Transverse colon (tissue), 4 donors: ENCODE measurements around the gene ANO1. TPM values are rescaled to one million over a fixed set of nuclear protein-coding genes. Genes with fewer than 3 reads are reported as not detected.

Experiments used
- DNase-seq: peaks from one replicate; pipeline ENCODE4 v3.0.0-alpha.2; 2019
- H3K27ac ChIP-seq, 4 donors: fragments of 200-600 bp; sonication (generic); 2 replicates each; pipeline ENCODE4 v1.5.1; 2016 to 2018; ENCODE audit warnings: inconsistent platforms in 4 of 4
- H3K27me3 ChIP-seq: fragments of 200-600 bp; sonication (generic); 2 replicates; pipeline ENCODE4 v1.5.1; 2017; ENCODE audit warnings: inconsistent platforms
- H3K36me3 ChIP-seq, 4 donors: fragments of 200-600 bp; sonication (generic); 2 replicates each; pipeline ENCODE4 v1.5.1; 2017 to 2019; ENCODE audit warnings: inconsistent platforms in 4 of 4
- H3K4me1 ChIP-seq, 4 donors: fragments of 200-600 bp; sonication (generic); 2 replicates each; pipeline ENCODE4 v1.5.1; 2017 to 2020; ENCODE audit warnings: inconsistent platforms in 4 of 4
- H3K4me3 ChIP-seq, 4 donors: fragments of 200-600 bp; sonication (generic); 1 replicate in 1 of 4; 2 replicates in 3 of 4; pipeline versions ENCODE4 v1.5.1 to v1.6.1; 2017 to 2019; ENCODE audit warnings: inconsistent platforms in 4 of 4
- H3K9me3 ChIP-seq, 2 donors: fragments of 200-600 bp; sonication (generic); 2 replicates each; pipeline ENCODE4 v1.5.1; 2017 to 2019; ENCODE audit warnings: inconsistent platforms in 2 of 2
- CTCF ChIP-seq, 5 experiments: fragments of 200-600 bp in 3 of 5; fragments of 450-650 bp in 2 of 5; sonication (generic) in 3 of 5; IDR thresholded peaks; 1 replicate in 2 of 5; 2 replicates in 3 of 5; pipeline ENCODE4 v1.5.1; 2016 to 2017; ENCODE audit warnings: antibody characterized with exemption in 5 of 5, inconsistent platforms in 3 of 5, mild to moderate bottlenecking in 2 of 5, moderate library complexity in 1 of 5
- EP300 ChIP-seq: sonication (generic); formaldehyde crosslinking; IDR thresholded peaks from one replicate; pipeline ENCODE4 v1.6.1; 2017; ENCODE audit warnings: antibody characterized with exemption, low read depth
- POLR2A ChIP-seq: fragments of 450-650 bp; IDR thresholded peaks from one replicate; pipeline ENCODE4 v1.6.1; 2016; ENCODE audit warnings: antibody characterized with exemption, mild to moderate bottlenecking, moderate library complexity
- POLR2AphosphoS5 ChIP-seq, 3 donors: sonication (generic); formaldehyde crosslinking; IDR thresholded peaks; one replicate each; pipeline ENCODE4 v1.6.1; 2016; ENCODE audit warnings: antibody characterized with exemption in 3 of 3
- WGBS, 2 donors: methylation state at CpG; one replicate each; pipeline ENCODE4 v1.1.5; 2018; ENCODE audit warnings: low coverage in 1 of 2; 5-methylcytosine and 5-hydroxymethylcytosine counted together
- in situ Hi-C, 4 donors: fragments of 200-750 bp; cut with MboI; loops; one replicate each; pipeline versions ENCODE4 v1.15.0 to v1.15.1; 2017; ENCODE audit warnings: low sequenced_read_pairs in 3 of 4, low pct_ligation_motif_present in 1 of 4, low pct_unique_long_range_greater_than_20kb in 1 of 4
- intact Hi-C: fragments of 100-400 bp; cut with DNase I; formaldehyde crosslinking; loops from one replicate; pipeline ENCODE4 v1.15.1; 2023; ENCODE audit warnings: low total_unique reads
- total RNA-seq, 4 donors: library from RNA; depleted of rRNA; stranded (reverse); fragments of >200 nt; gene quantifications; one replicate each; pipeline ENCODE4 v1.1.0, GENCODE V29; 2016

The ANO1 gene
- total RNA-seq, 4 donors from 2014 or later: 7.9 to 20.9 (median 11.3) TPM

- H3K36me3 ChIP-seq: no peaks in the 10 kb centered on the region
- H3K27ac ChIP-seq: peak overlapping the region in 3 of 4 donors; percentile 25 to 30 (median 27)
- H3K4me3 ChIP-seq: no peak overlapping the region
- H3K27me3 ChIP-seq: peaks cover 3% of the 10 kb centered on the region
- TF ChIP-seq EP300 (no peak), POLR2A (no peak), POLR2AphosphoS5 (IDR thresholded peaks at IDR 0.05) (no peak), CTCF (IDR thresholded peaks at IDR 0.05) (no peak)
- DNase-seq: peak; percentile 48
- intact Hi-C loops: no loop called here
- in situ Hi-C loops: no loop called here
- WGBS, 2 donors: 43 to 76% methylated on average over 2 to 26 of the region's 29 CpGs
- peaks cover 0 to 23% (median 6%) of the 10 kb centered on the region in 4 donors for H3K4me1 ChIP-seq
- H3K9me3 ChIP-seq: no peaks in the 10 kb centered on the region
Observed at GRCh38 chr11:70111269-70112016, 33.3 kb downstream of the ANO1 start.

- H3K4me1 ChIP-seq: peaks cover 0 to 23% (median 6%) of the 10 kb centered on the region in 4 donors
- H3K4me3 ChIP-seq: no peak overlapping the region
- TF ChIP-seq CTCF (IDR thresholded peaks at IDR 0.05): no peak
- peak overlapping the region in 3 of 4 donors; percentile 12 to 30 (median 27) for H3K27ac ChIP-seq
- H3K9me3 ChIP-seq: no peaks in the 10 kb centered on the region
- no peak for DNase-seq
- 47% methylated on average over 4 of the region's 5 CpGs; no CpG with 5 or more reads in 1 of the 2 donors for WGBS, 2 donors
- intact Hi-C loops (no loop called here), in situ Hi-C loops (no loop called here)
- H3K36me3 ChIP-seq: no peaks in the 10 kb centered on the region
- H3K27me3 ChIP-seq: peaks cover 3% of the 10 kb centered on the region
Observed at GRCh38 chr11:70112017-70112434, 33.9 kb downstream of the ANO1 start.

DNA sequence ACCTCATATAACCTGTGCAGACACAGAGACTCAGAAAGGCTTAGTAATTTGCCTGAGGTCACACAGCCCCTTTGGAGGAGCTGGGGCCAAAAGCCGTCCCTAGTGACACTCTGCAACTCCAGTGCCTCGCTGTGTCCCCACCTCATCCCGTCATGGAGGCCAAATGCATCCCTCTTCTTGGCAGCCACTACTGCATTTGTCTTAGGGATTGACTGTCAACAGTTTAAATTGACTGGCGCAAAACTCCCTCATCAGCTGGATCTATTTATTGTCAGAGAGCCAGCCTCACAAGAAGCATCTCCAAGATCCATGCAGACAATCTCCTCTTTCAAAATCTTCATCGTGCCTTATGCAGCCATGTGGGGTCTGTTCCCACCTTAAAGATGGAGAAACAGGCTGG is 35.7 kb downstream of the ANO1 start:
- Histone ChIP-seq H3K36me3 (no peaks in the 10 kb centered on the region), H3K9me3 (no peaks in the 10 kb centered on the region), H3K27ac (no peak overlapping the region), H3K27me3 (peaks cover 3% of the 10 kb centered on the region), H3K4me1 (peaks cover 0 to 13% (median 1%) of the 10 kb centered on the region in 4 donors), H3K4me3 (no peak overlapping the region)
- TF ChIP-seq CTCF (IDR thresholded peaks at IDR 0.05) (no peak), POLR2AphosphoS5 (IDR thresholded peaks at IDR 0.05) (no peak)
- in situ Hi-C loops: no loop called here
- no peak for DNase-seq
- intact Hi-C loops: no loop called here
- 75 to 78% methylated on average over 2 to 5 of the region's 5 CpGs for WGBS, 2 donors

GRCh38 chr11:70115778-70116177 is 37.7 kb downstream of the ANO1 start:
- in situ Hi-C loops: no loop called here
- TF ChIP-seq EP300 (no peak), POLR2AphosphoS5 (IDR thresholded peaks at IDR 0.05) (no peak), CTCF (IDR thresholded peaks at IDR 0.05) (no peak), POLR2A (no peak)
- H3K4me3 ChIP-seq: no peak overlapping the region
- H3K27ac ChIP-seq: no peak overlapping the region
- H3K27me3 ChIP-seq: peaks cover 3% of the 10 kb centered on the region
- no peaks in the 10 kb centered on the region for H3K36me3 ChIP-seq
- H3K4me1 ChIP-seq: peaks cover 0 to 12% (median 0%) of the 10 kb centered on the region in 4 donors
- WGBS, 2 donors: 87% methylated on average over 8 of the region's 8 CpGs; no CpG with 5 or more reads in 1 of the 2 donors
- intact Hi-C loops: no loop called here
- H3K9me3 ChIP-seq: no peaks in the 10 kb centered on the region
- DNase-seq: no peak
